Bronchial epithelial cell (primary cell): Measurements from ENCODE around the gene ASCL2. TPM values are rescaled to one million over a fixed set of nuclear protein-coding genes. Genes with fewer than 3 reads are reported as not detected.

Source experiments
- DNase-seq: peaks from one replicate; pipeline ENCODE4 v3.0.0-alpha.2; 2010; ENCODE audit warnings: low read depth
- FAIRE-seq: peaks from 2 replicates; lab custom pipeline; 2011; peaks lifted over from hg19 to GRCh38; lab: Jason Lieb, UNC
- H3K27me3 ChIP-seq: 2 replicates; pipeline ENCODE4 v1.5.1; 2011; ENCODE audit warnings: low read length; ENCODE audit not compliant: control insufficient read depth, insufficient read depth
- H3K36me3 ChIP-seq: 2 replicates; pipeline ENCODE4 v1.5.1; 2011; ENCODE audit warnings: low read length; ENCODE audit not compliant: control insufficient read depth, insufficient read depth
- H3K4me3 ChIP-seq: 2 replicates; pipeline ENCODE4 v1.5.1; 2011; ENCODE audit warnings: mild to moderate bottlenecking, low read depth, low read length, control low read depth
- total RNA-seq: library from RNA; depleted of rRNA; stranded (reverse); fragments of >200 nt; gene quantifications from 2 replicates; pipeline ENCODE4 v1.2.1, GENCODE V29; 2014
- TF ChIP-seq, protein P1 (sequence below): IDR thresholded peaks from 2 replicates; pipeline ENCODE4 v1.5.1; 2011; ENCODE audit warnings: mild to moderate bottlenecking, moderate library complexity, low read length, control low read depth, inconsistent platforms; ENCODE audit not compliant: insufficient read depth, severe bottlenecking

The ASCL2 gene
- total RNA-seq, 1 donor from 2014 or later, result 0.79 TPM

DNA sequence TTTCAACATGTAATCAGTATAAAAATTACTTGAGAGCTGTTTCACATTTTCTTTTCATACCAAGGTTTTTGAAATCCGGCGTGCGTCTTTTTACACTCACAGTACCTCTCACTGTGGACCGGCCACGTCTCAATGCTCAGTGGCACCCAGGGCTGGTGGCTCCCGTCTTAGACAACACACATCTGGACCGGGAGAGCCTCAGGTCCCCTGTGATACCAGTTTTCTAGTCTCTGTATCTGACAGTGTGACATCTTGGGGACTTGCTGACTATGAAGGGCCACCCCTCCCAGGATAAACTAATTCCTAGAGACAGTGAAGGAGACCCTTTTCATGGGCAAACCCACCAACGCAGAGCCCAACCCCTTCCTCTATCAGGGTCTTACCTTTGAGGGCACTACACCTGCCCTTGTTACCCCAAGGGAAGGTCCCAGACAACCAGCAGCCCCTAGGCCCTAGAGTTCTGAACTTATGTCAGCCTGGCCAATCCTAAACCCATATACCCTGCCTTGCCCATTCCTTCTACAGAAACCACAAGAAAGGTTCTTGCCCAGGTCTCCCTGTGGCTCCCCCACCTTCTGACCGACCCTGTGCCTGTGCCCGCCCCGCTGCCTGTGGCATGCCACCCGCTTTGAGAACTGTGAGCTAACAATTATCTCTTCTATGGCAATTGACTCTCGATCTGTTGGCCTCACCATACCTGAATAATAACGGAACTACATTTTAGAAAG is 6.1 kb upstream of the ASCL2 start:
- Histone ChIP-seq H3K27me3 (peaks cover 11% of the 10 kb centered on the region), H3K36me3 (no peaks in the 10 kb centered on the region), H3K4me3 (no peak overlapping the region)
- DNase-seq (no peak), FAIRE-seq (no peak)
- TF ChIP-seq, protein P1, sequence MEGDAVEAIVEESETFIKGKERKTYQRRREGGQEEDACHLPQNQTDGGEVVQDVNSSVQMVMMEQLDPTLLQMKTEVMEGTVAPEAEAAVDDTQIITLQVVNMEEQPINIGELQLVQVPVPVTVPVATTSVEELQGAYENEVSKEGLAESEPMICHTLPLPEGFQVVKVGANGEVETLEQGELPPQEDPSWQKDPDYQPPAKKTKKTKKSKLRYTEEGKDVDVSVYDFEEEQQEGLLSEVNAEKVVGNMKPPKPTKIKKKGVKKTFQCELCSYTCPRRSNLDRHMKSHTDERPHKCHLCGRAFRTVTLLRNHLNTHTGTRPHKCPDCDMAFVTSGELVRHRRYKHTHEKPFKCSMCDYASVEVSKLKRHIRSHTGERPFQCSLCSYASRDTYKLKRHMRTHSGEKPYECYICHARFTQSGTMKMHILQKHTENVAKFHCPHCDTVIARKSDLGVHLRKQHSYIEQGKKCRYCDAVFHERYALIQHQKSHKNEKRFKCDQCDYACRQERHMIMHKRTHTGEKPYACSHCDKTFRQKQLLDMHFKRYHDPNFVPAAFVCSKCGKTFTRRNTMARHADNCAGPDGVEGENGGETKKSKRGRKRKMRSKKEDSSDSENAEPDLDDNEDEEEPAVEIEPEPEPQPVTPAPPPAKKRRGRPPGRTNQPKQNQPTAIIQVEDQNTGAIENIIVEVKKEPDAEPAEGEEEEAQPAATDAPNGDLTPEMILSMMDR, result no peak

DNA sequence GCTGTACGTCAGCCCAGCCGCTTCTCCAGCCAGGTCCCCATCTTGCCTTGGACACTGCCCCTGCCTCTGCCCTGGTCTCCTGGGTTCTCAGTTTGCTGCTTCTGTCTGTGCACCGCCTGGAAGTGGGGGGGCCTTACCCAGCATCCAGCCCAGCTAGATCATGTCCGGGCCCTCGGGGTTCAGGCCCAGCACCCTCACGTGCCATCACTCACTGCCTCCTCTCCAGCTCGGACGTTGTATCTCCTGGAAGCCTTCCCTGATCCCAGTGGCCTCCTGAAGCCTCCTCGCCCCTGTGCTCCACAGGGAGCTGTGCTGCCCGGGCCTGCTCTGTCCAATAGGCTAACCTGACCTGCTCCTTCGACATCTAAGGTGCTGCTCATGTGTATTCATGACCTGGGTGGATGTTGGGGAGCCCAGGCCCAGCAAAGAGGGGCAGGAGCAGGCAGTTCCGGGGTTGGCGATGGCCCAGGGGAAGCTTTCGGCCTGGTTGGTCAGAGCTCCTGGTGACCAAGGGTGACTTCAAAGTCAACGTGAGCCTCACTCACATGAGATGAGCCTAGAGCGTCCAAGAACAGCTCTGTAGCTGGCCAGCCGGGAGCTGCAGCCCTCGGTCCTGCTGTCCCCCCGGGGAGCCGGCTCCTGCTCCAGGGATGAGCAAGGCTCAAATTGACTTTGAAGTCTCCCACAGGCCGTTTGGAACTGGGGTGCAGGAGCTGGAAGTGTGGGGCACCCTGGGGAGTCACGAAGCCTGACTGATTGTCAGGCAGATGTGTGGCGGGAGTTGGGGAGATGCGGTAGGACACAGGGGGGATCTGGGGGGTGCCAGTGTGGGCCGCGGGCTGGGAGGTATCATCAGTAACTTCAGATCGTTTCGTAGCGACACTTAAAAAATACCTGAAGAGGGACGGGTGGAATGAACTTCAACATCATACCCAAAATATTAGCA is 5.2 kb upstream of the ASCL2 start:
- FAIRE-seq (no peak), DNase-seq (no peak)
- TF ChIP-seq, protein P1, result no peak
- H3K27me3 ChIP-seq, result peaks cover 11% of the 10 kb centered on the region
- no peaks in the 10 kb centered on the region for H3K36me3 ChIP-seq
- H3K4me3 ChIP-seq, result no peak overlapping the region

DNA sequence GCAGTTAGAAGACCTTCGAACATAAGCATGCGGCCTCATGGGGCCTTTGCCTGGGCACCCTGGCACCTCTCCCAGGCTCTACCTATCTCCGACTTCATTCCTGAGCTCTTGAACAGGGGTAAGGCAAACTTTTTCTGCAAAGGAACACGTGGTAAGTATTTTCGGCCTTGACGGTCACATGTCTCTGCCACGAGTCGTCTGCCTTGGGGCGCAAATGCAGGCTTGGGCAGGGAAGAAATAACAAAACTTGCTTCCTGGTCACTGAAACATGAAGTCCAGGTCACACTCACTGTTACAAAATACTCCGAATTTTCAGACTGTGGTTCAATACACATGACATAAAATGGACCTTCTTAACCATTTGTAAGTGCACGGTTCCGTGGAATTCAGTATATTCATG is 3.4 kb upstream of the ASCL2 start:
- TF ChIP-seq, protein P1, result no peak
- H3K27me3 ChIP-seq, result peaks cover 11% of the 10 kb centered on the region
- no peak for FAIRE-seq

DNA sequence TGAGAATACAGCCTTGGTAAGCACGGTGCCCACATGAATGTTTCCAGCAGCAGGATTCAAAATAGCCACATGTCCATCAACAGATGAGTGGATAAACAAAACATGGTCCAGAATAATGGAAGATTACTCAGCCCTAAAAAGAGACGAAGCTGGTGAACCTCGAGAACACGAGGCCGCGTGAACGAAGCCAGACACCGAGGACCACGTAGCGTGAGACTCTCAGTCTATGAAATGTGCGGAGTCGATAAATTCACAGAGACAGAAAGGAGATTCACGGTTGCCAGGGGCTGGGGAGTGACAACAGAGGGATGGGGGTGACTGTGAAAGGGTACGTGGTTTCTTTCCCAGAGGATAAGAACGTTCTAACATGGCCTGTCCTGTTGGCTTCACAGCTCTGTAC is 2.9 kb upstream of the ASCL2 start:
- TF ChIP-seq, protein P1, result no peak
- FAIRE-seq (no peak), DNase-seq (no peak)
- Histone ChIP-seq H3K4me3 (no peak overlapping the region), H3K27me3 (peaks cover 11% of the 10 kb centered on the region), H3K36me3 (no peaks in the 10 kb centered on the region)

More for the DNA sequence above, 3.4 kb upstream of the ASCL2 start:
- H3K36me3 ChIP-seq, result no peaks in the 10 kb centered on the region
- DNase-seq, result peak; percentile 20
- no peak overlapping the region for H3K4me3 ChIP-seq

DNA sequence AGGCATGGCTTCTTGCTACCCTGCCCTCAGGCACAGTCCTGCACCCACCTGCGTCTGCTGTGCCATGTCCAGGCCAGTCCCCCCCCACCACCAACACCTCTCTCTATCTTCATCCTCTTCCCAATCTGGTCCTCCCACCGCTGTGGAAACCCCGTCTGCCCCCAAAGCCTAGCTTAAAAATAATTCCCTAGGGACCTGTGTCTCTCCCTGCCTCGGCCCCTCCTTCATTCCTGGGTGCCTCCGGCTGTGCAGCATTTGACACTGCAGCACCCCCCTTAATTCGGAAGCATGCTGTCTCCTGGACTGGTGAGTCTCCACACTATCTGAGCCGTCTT is 2.5 kb upstream of the ASCL2 start:
- FAIRE-seq, result no peak

More for the DNA sequence above, 2.5 kb upstream of the ASCL2 start:
- H3K27me3 ChIP-seq, result peaks cover 11% of the 10 kb centered on the region
- H3K4me3 ChIP-seq, result no peak overlapping the region
- DNase-seq, result no peak
- no peaks in the 10 kb centered on the region for H3K36me3 ChIP-seq
- TF ChIP-seq, protein P1, result no peak
